ENCODE results near the gene SPNS2. TPM values are rescaled to one million over a fixed set of nuclear protein-coding genes. Genes with fewer than 3 reads are reported as not detected.
A peak's percentile ranks its signal among the peaks of the same experiment; 100 is the strongest.

The SPNS2 gene
- total RNA-seq, 1 donor from 2014 or later, result 73.0 TPM

DNA sequence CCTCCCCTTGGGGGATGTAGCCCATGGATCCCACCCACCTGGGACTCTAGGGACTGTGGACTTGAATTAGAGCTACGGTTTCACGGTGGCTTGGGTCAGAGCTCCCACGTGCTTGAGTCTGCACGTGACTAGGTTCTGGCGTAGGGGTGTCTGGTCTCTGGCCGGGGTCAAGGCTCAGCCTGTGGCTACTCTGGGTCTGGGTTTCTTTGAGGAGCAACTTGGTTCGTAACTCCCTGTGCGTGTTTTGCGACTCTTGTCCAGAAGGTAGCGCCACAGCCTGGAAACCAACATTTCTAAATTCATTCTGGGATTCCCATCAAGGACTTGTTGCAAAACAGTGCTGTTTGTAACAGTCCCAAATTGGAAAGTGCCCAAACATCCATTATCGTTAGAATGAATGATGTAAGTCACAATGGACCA, 62.2 kb downstream of the SPNS2 start:
- TF ChIP-seq CTCF (IDR thresholded peaks at IDR 0.05; ENCODE audit: partially characterized antibody, unreplicated experiment), result no peak
- H3K4me1 Mint-ChIP-seq (ENCODE audit: low read depth, unreplicated experiment), result peaks cover 17% of the 10 kb centered on the region
- H3K9me3 Mint-ChIP-seq (ENCODE audit: unreplicated experiment), result no peaks in the 10 kb centered on the region
- DNase-seq, result no peak
- peak overlapping the region; percentile 49 for H3K4me3 Mint-ChIP-seq (ENCODE audit: unreplicated experiment)
- H3K27me3 Mint-ChIP-seq (ENCODE audit: unreplicated experiment), result peaks cover 6% of the 10 kb centered on the region
- no peaks in the 10 kb centered on the region for H3K36me3 Mint-ChIP-seq (ENCODE audit: unreplicated experiment)
- peak overlapping the region; percentile 48 for H3K27ac Mint-ChIP-seq (ENCODE audit: unreplicated experiment)

DNA sequence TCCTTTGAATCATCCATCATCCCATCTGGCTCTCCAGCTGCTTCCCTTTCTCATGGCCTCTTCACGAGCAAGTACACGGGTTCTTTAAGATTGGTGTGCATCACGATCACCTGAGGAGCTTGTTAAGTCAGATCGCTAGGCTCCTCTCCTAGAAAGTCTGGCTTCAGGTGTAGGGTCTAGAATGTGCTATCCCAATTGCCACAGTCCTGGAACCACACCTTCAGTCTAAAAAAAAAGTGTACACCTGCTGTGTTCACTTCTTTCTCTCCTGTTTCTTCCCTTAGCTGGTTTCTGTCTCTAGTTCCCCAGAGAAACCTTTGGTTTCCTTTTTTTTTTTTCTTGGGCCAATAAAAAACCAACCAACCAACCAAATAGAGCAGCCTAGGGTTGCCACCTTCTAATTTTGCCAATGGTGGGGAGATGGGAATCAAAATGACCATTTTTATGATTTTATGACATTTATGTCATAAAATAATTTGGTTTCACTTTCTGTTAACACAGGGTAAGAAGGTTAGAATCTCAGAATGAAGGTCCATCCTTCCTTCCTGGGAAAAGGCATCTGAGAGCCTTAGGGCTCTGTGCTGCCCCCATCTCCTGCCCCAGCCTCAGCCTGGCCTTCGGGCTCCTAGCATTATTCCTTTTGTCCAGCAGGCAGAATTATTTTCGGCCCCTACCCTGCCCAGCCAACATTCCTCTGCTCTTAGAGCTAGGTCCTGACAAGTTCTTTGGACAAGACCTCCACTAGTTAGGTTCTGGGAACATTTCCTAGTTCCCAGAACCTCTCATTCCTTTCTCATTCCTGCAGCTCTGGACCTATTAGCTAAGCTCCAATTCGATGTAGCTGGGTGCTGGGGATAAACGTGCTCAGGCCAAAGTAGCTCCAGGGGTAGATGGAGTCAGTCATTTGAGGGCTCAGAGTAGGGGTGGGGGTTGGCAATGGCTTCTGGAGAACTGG, 63.6 kb downstream of the SPNS2 start:
- H3K36me3 Mint-ChIP-seq (ENCODE audit: unreplicated experiment), result no peaks in the 10 kb centered on the region
- H3K27ac Mint-ChIP-seq (ENCODE audit: unreplicated experiment), result no peak overlapping the region
- no peak for TF ChIP-seq CTCF (IDR thresholded peaks at IDR 0.05; ENCODE audit: partially characterized antibody, unreplicated experiment)
- peaks cover 7% of the 10 kb centered on the region for H3K27me3 Mint-ChIP-seq (ENCODE audit: unreplicated experiment)
- no peak for DNase-seq
- peaks cover 6% of the 10 kb centered on the region for H3K4me1 Mint-ChIP-seq (ENCODE audit: low read depth, unreplicated experiment)
- no peaks in the 10 kb centered on the region for H3K9me3 Mint-ChIP-seq (ENCODE audit: unreplicated experiment)
- no peak overlapping the region for H3K4me3 Mint-ChIP-seq (ENCODE audit: unreplicated experiment)

GRCh38 chr17:4565209-4566141, 66.8 kb downstream of the SPNS2 start:
- peak overlapping the region; percentile 6 for H3K4me3 Mint-ChIP-seq (ENCODE audit: unreplicated experiment)
- H3K9me3 Mint-ChIP-seq (ENCODE audit: unreplicated experiment), result no peaks in the 10 kb centered on the region
- no peak for DNase-seq
- H3K27ac Mint-ChIP-seq (ENCODE audit: unreplicated experiment), result peak overlapping the region; percentile 48
- no peaks in the 10 kb centered on the region for H3K36me3 Mint-ChIP-seq (ENCODE audit: unreplicated experiment)
- TF ChIP-seq CTCF (IDR thresholded peaks at IDR 0.05; ENCODE audit: partially characterized antibody, unreplicated experiment), result peak; percentile 72
- H3K4me1 Mint-ChIP-seq (ENCODE audit: low read depth, unreplicated experiment), result peaks cover 8% of the 10 kb centered on the region
- H3K27me3 Mint-ChIP-seq (ENCODE audit: unreplicated experiment), result peaks cover 5% of the 10 kb centered on the region

- H3K4me3 Mint-ChIP-seq (ENCODE audit: unreplicated experiment), result no peak overlapping the region
Observed at GRCh38 chr17:4566785-4567184, 68.1 kb downstream of the SPNS2 start.

More at GRCh38 chr17:4566785-4567184, 68.1 kb downstream of the SPNS2 start:
- H3K36me3 Mint-ChIP-seq (ENCODE audit: unreplicated experiment), result no peaks in the 10 kb centered on the region
- DNase-seq, result peak; percentile 74
- H3K27ac Mint-ChIP-seq (ENCODE audit: unreplicated experiment), result no peak overlapping the region
- no peaks in the 10 kb centered on the region for H3K9me3 Mint-ChIP-seq (ENCODE audit: unreplicated experiment)
- H3K4me1 Mint-ChIP-seq (ENCODE audit: low read depth, unreplicated experiment), result peaks cover 4% of the 10 kb centered on the region
- H3K27me3 Mint-ChIP-seq (ENCODE audit: unreplicated experiment), result peaks cover 5% of the 10 kb centered on the region
- peak; percentile 70 for TF ChIP-seq CTCF (IDR thresholded peaks at IDR 0.05; ENCODE audit: partially characterized antibody, unreplicated experiment)

Measured in glutamatergic neuron (in vitro differentiated cells).